H1 (cell line): Measurements from ENCODE around the gene CCDC178. TPM values are rescaled to one million over a fixed set of nuclear protein-coding genes. Genes with fewer than 3 reads are reported as not detected.
A peak's percentile ranks its signal among the peaks of the same experiment; 100 is the strongest.

Experiments
- CTCF ChIA-PET: fragments of 300-600 bp; sonication (Branson Sonifier 250); formaldehyde crosslinking; loops from one replicate; lab custom pipeline; 2021; ENCODE audit not compliant: partially characterized antibody; lab: Charles Lee
- POLR2A ChIA-PET: fragments of 300-600 bp; sonication (Branson Sonifier 250); formaldehyde crosslinking; loops from one replicate; lab custom pipeline; 2021; ENCODE audit warnings: inconsistent platforms; ENCODE audit not compliant: partially characterized antibody; lab: Charles Lee
- DNase-seq, 2 experiments: peaks; one replicate each; pipeline versions ENCODE4 v3.0.0 to v3.0.0-alpha.2; 2010 to 2022; ENCODE audit warnings: low spot score in 2 of 2, low read depth in 1 of 2, mixed read lengths in 1 of 2
- FAIRE-seq: peaks from 2 replicates; lab custom pipeline; 2011; peaks lifted over from hg19 to GRCh38; lab: Jason Lieb, UNC
- H2AFZ ChIP-seq: 2 replicates; pipeline ENCODE4 v1.8.1; 2012; ENCODE audit warnings: low read length, inconsistent platforms
- H2AK5ac ChIP-seq: 2 replicates; pipeline ENCODE4 v1.6.1; 2013; ENCODE audit warnings: low read depth, low read length
- H2BK120ac ChIP-seq: replicated peaks from 2 replicates; pipeline ENCODE3; 2013; ENCODE audit warnings: low read depth, low read length, inconsistent platforms
- H2BK12ac ChIP-seq: 2 replicates; pipeline ENCODE4 v1.6.1; 2013; ENCODE audit warnings: low read depth, low read length
- H2BK15ac ChIP-seq: 2 replicates; pipeline ENCODE4 v1.6.1; 2013; ENCODE audit warnings: low read length
- H2BK20ac ChIP-seq: 2 replicates; pipeline ENCODE4 v1.6.1; 2013; ENCODE audit warnings: low read length
- H2BK5ac ChIP-seq: 2 replicates; pipeline ENCODE4 v1.6.1; 2013; ENCODE audit warnings: low read depth, low read length
- H3K14ac ChIP-seq: 2 replicates; pipeline ENCODE4 v1.6.1; 2013; ENCODE audit warnings: inconsistent platforms; ENCODE audit not compliant: insufficient read length
- H3K18ac ChIP-seq: 2 replicates; pipeline ENCODE4 v1.6.1; 2013; ENCODE audit warnings: low read length; ENCODE audit errors: extremely low read depth
- H3K23ac ChIP-seq: 2 replicates; pipeline ENCODE4 v1.6.1; 2013; ENCODE audit warnings: inconsistent platforms; ENCODE audit not compliant: insufficient read length
- H3K23me2 ChIP-seq: 2 replicates; pipeline ENCODE4 v1.6.1; 2013; ENCODE audit warnings: low read depth, low read length
- H3K27ac ChIP-seq: 2 replicates; pipeline ENCODE4 v1.6.1; 2011; ENCODE audit warnings: low read depth, low read length, inconsistent platforms
- H3K27me3 ChIP-seq, 4 experiments: replicated peaks in 1 of 4; 1 replicate in 1 of 4; 2 replicates in 3 of 4; pipeline versions ENCODE4 v1.6.1 to v1.8.1; 2011 to 2013; ENCODE audit warnings: low read length in 3 of 4, mild to moderate bottlenecking in 3 of 4, inconsistent platforms in 2 of 4, mixed read lengths in 2 of 4, moderate library complexity in 1 of 4; ENCODE audit not compliant: control insufficient read depth in 3 of 4, insufficient read depth in 3 of 4; ENCODE audit errors: extremely low read depth in 1 of 4
- H3K36me3 ChIP-seq, 4 experiments: 2 replicates each; pipeline versions ENCODE4 v1.6.1 to v1.8.1; 2011 to 2013; ENCODE audit warnings: mild to moderate bottlenecking in 4 of 4, low read length in 3 of 4, moderate library complexity in 2 of 4, control low read depth in 1 of 4, inconsistent platforms in 1 of 4; ENCODE audit not compliant: insufficient read depth in 4 of 4, control insufficient read depth in 2 of 4
- H3K4ac ChIP-seq: replicated peaks from 2 replicates; pipeline ENCODE3; 2013; ENCODE audit warnings: low read length, low read depth, mixed read lengths, inconsistent platforms; ENCODE audit not compliant: insufficient read length
- H3K4me1 ChIP-seq, 4 experiments: replicated peaks in 1 of 4; 1 replicate in 1 of 4; 2 replicates in 3 of 4; pipeline versions ENCODE4 v1.6.1 to v1.8.1; 2011 to 2013; ENCODE audit warnings: low read length in 3 of 4, inconsistent platforms in 2 of 4, mixed read lengths in 1 of 4; ENCODE audit not compliant: insufficient read depth in 4 of 4, control insufficient read depth in 3 of 4
- H3K4me2 ChIP-seq, 2 experiments: 2 replicates each; pipeline versions ENCODE4 v1.6.1 to v1.8.1; 2011 to 2013; ENCODE audit warnings: low read depth in 2 of 2, low read length in 2 of 2, control low read depth in 1 of 2, inconsistent platforms in 1 of 2, mild to moderate bottlenecking in 1 of 2; ENCODE audit not compliant: insufficient read depth in 1 of 2
- H3K4me3 ChIP-seq, 4 experiments: fragments of 200-600, 300-600 bp in 1 of 4; sonication (generic), shearing (Covaris generic), sonication (Bioruptor Twin) in 1 of 4; 2 replicates each; pipeline versions ENCODE4 v1.5.1 to v1.8.1; 2011 to 2016; ENCODE audit warnings: low read length in 4 of 4, low read depth in 3 of 4, control low read depth in 2 of 4, inconsistent platforms in 2 of 4, mild to moderate bottlenecking in 2 of 4, mixed read lengths in 1 of 4, moderate library complexity in 1 of 4; ENCODE audit not compliant: insufficient read depth in 2 of 4; ENCODE audit errors: extremely low read depth in 1 of 4
- H3K56ac ChIP-seq: replicated peaks from 2 replicates; pipeline ENCODE3; 2013; ENCODE audit warnings: low read depth, mild to moderate bottlenecking, mixed read lengths, low read length, inconsistent platforms; ENCODE audit not compliant: insufficient read length
- H3K79me1 ChIP-seq: 2 replicates; pipeline ENCODE4 v1.6.1; 2013; ENCODE audit warnings: low read depth, low read length, control low read depth
- H3K79me2 ChIP-seq, 2 experiments: 2 replicates each; pipeline versions ENCODE4 v1.6.1 to v1.8.1; 2012 to 2013; ENCODE audit warnings: low read length in 2 of 2, mild to moderate bottlenecking in 2 of 2, inconsistent platforms in 1 of 2; ENCODE audit not compliant: insufficient read depth in 2 of 2, control insufficient read depth in 1 of 2
- H3K9ac ChIP-seq, 4 experiments: replicated peaks in 1 of 4; 1 replicate in 1 of 4; 2 replicates in 3 of 4; pipeline versions ENCODE4 v1.6.1 to v1.8.1; 2011 to 2013; ENCODE audit warnings: low read depth in 3 of 4, low read length in 3 of 4, control low read depth in 2 of 4, mild to moderate bottlenecking in 2 of 4, moderate library complexity in 2 of 4, inconsistent platforms in 1 of 4; ENCODE audit errors: extremely low read depth in 1 of 4
- H3K9me3 ChIP-seq, 2 experiments: 2 replicates each; pipeline versions ENCODE4 v1.6.1 to v1.8.1; 2012 to 2013; ENCODE audit warnings: mild to moderate bottlenecking in 2 of 2, moderate library complexity in 2 of 2, control low read depth in 1 of 2, inconsistent platforms in 1 of 2, low read depth in 1 of 2, low read length in 1 of 2, mixed read lengths in 1 of 2; ENCODE audit not compliant: insufficient read depth in 2 of 2
- H4K20me1 ChIP-seq, 2 experiments: replicated peaks in 1 of 2; 2 replicates each; pipeline versions ENCODE3 to v1.8.1; 2011 to 2013; ENCODE audit warnings: inconsistent platforms in 2 of 2, low read length in 2 of 2, mild to moderate bottlenecking in 1 of 2; ENCODE audit not compliant: insufficient read depth in 2 of 2, control insufficient read depth in 1 of 2
- H4K5ac ChIP-seq: 2 replicates; pipeline ENCODE4 v1.6.1; 2013; ENCODE audit warnings: low read length, low read depth, mixed read lengths, inconsistent platforms; ENCODE audit not compliant: insufficient read length
- H4K8ac ChIP-seq: 2 replicates; pipeline ENCODE4 v1.8.0; 2013; ENCODE audit warnings: mild to moderate bottlenecking, moderate library complexity, low read length, inconsistent platforms; ENCODE audit not compliant: insufficient read depth; ENCODE audit errors: extremely low read depth
- H4K91ac ChIP-seq: replicated peaks from 2 replicates; pipeline ENCODE3; 2013; ENCODE audit warnings: low read length, mixed read lengths, inconsistent platforms; ENCODE audit not compliant: insufficient read length
- SP2 ChIP-seq: IDR thresholded peaks from 2 replicates; pipeline ENCODE4 v1.6.1; 2012; ENCODE audit warnings: mild to moderate bottlenecking, low read length, inconsistent platforms
- TBP ChIP-seq: IDR thresholded peaks from 2 replicates; pipeline ENCODE4 v1.6.1; 2011; ENCODE audit warnings: low read depth, low read length, improper control_type of control experiment
- WGBS, 2 experiments: shearing (Covaris generic) in 1 of 2; methylation state at CpG; one replicate each; pipeline versions ENCODE4 v1.1.6 to v1.1.7; 2013 to 2015; ENCODE audit warnings: low lambda C conversion rate in 2 of 2, mixed read lengths in 2 of 2, inconsistent platforms in 1 of 2, low coverage in 1 of 2, missing lambda C conversion rate in 1 of 2; ENCODE audit not compliant: insufficient replicate concordance in 2 of 2, insufficient coverage in 1 of 2, insufficient read length in 1 of 2; ENCODE audit errors: extremely low coverage in 1 of 2, missing lambda C conversion rate in 1 of 2; 5-methylcytosine and 5-hydroxymethylcytosine counted together
- polyA plus RNA-seq, 7 experiments: library from polyadenylated mRNA; depleted of rRNA in 3 of 7; stranded (reverse) in 5 of 7; unstranded in 2 of 7; fragments of >200 nt in 5 of 7; fragments of 200-250 nt in 2 of 7; gene quantifications; 1 replicate in 5 of 7; 2 replicates in 1 of 7; 4 replicates in 1 of 7; pipeline versions ENCODE4 v1.2.1 to v1.2.3, GENCODE V29; 2011 to 2013; ENCODE audit warnings: missing spikeins in 2 of 7, mixed read lengths in 2 of 7
- total RNA-seq: library from RNA; stranded (reverse); fragmentation: NEBNext Ultra II Directional; extraction: Animal tissue kit (Norgen Biotek cat#: 25700); gene quantifications from 2 replicates; pipeline ENCODE4 v1.2.1, GENCODE V29; 2021

The CCDC178 gene
- total and polyA plus RNA-seq, 2 of the 8 experiments (the other 6 are each of a cell fraction or from before 2014, with no cell fraction given): not detected

GRCh38 chr18:33157893-33158292, 282.6 kb downstream of the CCDC178 start:
- TF ChIP-seq TBP (no peak), SP2 (no peak)
- Histone ChIP-seq H3K9me3 (no peaks in the 10 kb centered on the region), H2BK5ac (no peak overlapping the region), H3K14ac (no peak overlapping the region), H2AK5ac (no peak overlapping the region), H3K27ac (no peak overlapping the region), H3K23me2 (no peaks in the 10 kb centered on the region), H3K27me3 (no peaks in the 10 kb centered on the region), H3K9ac (no peak overlapping the region), H3K56ac (no peak overlapping the region), H3K4ac (no peak overlapping the region), H3K23ac (no peak overlapping the region), H3K79me2 (no peaks in the 10 kb centered on the region), H3K4me2 (no peak overlapping the region), H4K8ac (no peak overlapping the region), H4K20me1 (no peaks in the 10 kb centered on the region), H2AFZ (peak overlapping the region; percentile 23; the same call in 1 of the 2 replicates), H3K4me3 (no peak overlapping the region), H4K91ac (no peak overlapping the region), H2BK12ac (no peak overlapping the region), H3K36me3 (no peaks in the 10 kb centered on the region), H3K4me1 (no peaks in the 10 kb centered on the region), H2BK20ac (no peak overlapping the region), H2BK120ac (no peak overlapping the region), H3K79me1 (no peaks in the 10 kb centered on the region), H4K5ac (no peak overlapping the region), H3K18ac (no peak overlapping the region), H2BK15ac (no peak overlapping the region)
- FAIRE-seq (no peak), DNase-seq (no peak)
- ChIA-PET POLR2A (no interaction called here), CTCF (no interaction called here)
- 81% methylated on average over 1 of the region's 1 CpG; no CpG with 5 or more reads in 1 of the 2 experiments for WGBS, 2 experiments
